Endothelial cell (in vitro differentiated cells): Measurements from ENCODE around the gene STIP1. TPM values are rescaled to one million over a fixed set of nuclear protein-coding genes. Genes with fewer than 3 reads are reported as not detected.
"Not testable (repeated sequence)": the region's sequence is repeated elsewhere in the genome, so short reads cannot be mapped to it uniquely, and the experiment has no call there.

Source experiments
- DNase-seq: peaks from one replicate; pipeline ENCODE4 v3.0.0; 2021; ENCODE audit warnings: low spot score
- H3K27ac Mint-ChIP-seq: one replicate; pipeline ENCODE4 v1.8.0; 2021; ENCODE audit warnings: mixed read lengths, inconsistent platforms; ENCODE audit not compliant: unreplicated experiment
- H3K27me3 Mint-ChIP-seq: one replicate; pipeline ENCODE4 v1.8.0; 2021; ENCODE audit warnings: mild to moderate bottlenecking, moderate library complexity, mixed read lengths, inconsistent platforms; ENCODE audit not compliant: unreplicated experiment
- H3K36me3 Mint-ChIP-seq: one replicate; pipeline ENCODE4 v1.8.0; 2021; ENCODE audit warnings: mild to moderate bottlenecking, low read depth, mixed read lengths, inconsistent platforms; ENCODE audit not compliant: unreplicated experiment
- H3K4me1 Mint-ChIP-seq: one replicate; pipeline ENCODE4 v1.8.0; 2021; ENCODE audit warnings: mild to moderate bottlenecking, mixed read lengths, inconsistent platforms; ENCODE audit not compliant: unreplicated experiment
- H3K4me3 Mint-ChIP-seq: one replicate; pipeline ENCODE4 v1.8.0; 2021; ENCODE audit warnings: mild to moderate bottlenecking, mixed read lengths, inconsistent platforms; ENCODE audit not compliant: unreplicated experiment
- H3K9me3 Mint-ChIP-seq: one replicate; pipeline ENCODE4 v1.8.0; 2021; ENCODE audit warnings: mixed read lengths, inconsistent platforms; ENCODE audit not compliant: unreplicated experiment
- total RNA-seq: library from RNA; stranded (reverse); fragmentation: NEBNext Ultra II Directional; extraction: Animal tissue kit (Norgen Biotek cat#: 25700); gene quantifications from one replicate; pipeline ENCODE4 v1.2.1, GENCODE V29; 2021; ENCODE audit not compliant: unreplicated experiment
- TF ChIP-seq, protein P1 (sequence below): fragments of 200-600 bp; sonication (generic); IDR thresholded peaks from one replicate; pipeline ENCODE4 v1.5.0; 2021; ENCODE audit warnings: antibody characterized with exemption; ENCODE audit not compliant: unreplicated experiment

STIP1 gene
- total RNA-seq, 1 donor from 2014 or later = 124 TPM

- no peak overlapping the region for H3K27ac Mint-ChIP-seq
- H3K27me3 Mint-ChIP-seq = peaks cover 6% of the 10 kb centered on the region
- no peaks in the 10 kb centered on the region for H3K36me3 Mint-ChIP-seq
- no peak overlapping the region for H3K4me3 Mint-ChIP-seq
- TF ChIP-seq, protein P1, sequence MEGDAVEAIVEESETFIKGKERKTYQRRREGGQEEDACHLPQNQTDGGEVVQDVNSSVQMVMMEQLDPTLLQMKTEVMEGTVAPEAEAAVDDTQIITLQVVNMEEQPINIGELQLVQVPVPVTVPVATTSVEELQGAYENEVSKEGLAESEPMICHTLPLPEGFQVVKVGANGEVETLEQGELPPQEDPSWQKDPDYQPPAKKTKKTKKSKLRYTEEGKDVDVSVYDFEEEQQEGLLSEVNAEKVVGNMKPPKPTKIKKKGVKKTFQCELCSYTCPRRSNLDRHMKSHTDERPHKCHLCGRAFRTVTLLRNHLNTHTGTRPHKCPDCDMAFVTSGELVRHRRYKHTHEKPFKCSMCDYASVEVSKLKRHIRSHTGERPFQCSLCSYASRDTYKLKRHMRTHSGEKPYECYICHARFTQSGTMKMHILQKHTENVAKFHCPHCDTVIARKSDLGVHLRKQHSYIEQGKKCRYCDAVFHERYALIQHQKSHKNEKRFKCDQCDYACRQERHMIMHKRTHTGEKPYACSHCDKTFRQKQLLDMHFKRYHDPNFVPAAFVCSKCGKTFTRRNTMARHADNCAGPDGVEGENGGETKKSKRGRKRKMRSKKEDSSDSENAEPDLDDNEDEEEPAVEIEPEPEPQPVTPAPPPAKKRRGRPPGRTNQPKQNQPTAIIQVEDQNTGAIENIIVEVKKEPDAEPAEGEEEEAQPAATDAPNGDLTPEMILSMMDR = no peak
- H3K9me3 Mint-ChIP-seq = no peaks in the 10 kb centered on the region
- no peaks in the 10 kb centered on the region for H3K4me1 Mint-ChIP-seq
- no peak for DNase-seq
These were observed 24.9 kb upstream of the STIP1 start for GRCh38 chr11:64161037-64161436.

- not testable (repeated sequence) for H3K4me1 Mint-ChIP-seq, DNase-seq, H3K4me3 Mint-ChIP-seq, H3K27ac Mint-ChIP-seq, H3K9me3 Mint-ChIP-seq, H3K27me3 Mint-ChIP-seq, H3K36me3 Mint-ChIP-seq
These were observed 23.2 kb upstream of the STIP1 start for GRCh38 chr11:64162769-64163168.

GRCh38 chr11:64163951-64164350 lies 22.0 kb upstream of the STIP1 start:
- no peak for DNase-seq
- Mint-ChIP-seq H3K9me3 (no peaks in the 10 kb centered on the region), H3K4me3 (no peak overlapping the region), H3K36me3 (no peaks in the 10 kb centered on the region), H3K27me3 (peaks cover 8% of the 10 kb centered on the region), H3K4me1 (no peaks in the 10 kb centered on the region), H3K27ac (no peak overlapping the region)
- TF ChIP-seq, protein P1 = no peak

GRCh38 chr11:64164392-64165312 lies 21.3 kb upstream of the STIP1 start:
- Mint-ChIP-seq H3K27me3 (peaks cover 8% of the 10 kb centered on the region), H3K27ac (no peak overlapping the region), H3K36me3 (no peaks in the 10 kb centered on the region), H3K4me1 (no peaks in the 10 kb centered on the region), H3K4me3 (peak overlapping the region; percentile 65), H3K9me3 (no peaks in the 10 kb centered on the region)
- DNase-seq = no peak
- TF ChIP-seq, protein P1 = no peak

DNA sequence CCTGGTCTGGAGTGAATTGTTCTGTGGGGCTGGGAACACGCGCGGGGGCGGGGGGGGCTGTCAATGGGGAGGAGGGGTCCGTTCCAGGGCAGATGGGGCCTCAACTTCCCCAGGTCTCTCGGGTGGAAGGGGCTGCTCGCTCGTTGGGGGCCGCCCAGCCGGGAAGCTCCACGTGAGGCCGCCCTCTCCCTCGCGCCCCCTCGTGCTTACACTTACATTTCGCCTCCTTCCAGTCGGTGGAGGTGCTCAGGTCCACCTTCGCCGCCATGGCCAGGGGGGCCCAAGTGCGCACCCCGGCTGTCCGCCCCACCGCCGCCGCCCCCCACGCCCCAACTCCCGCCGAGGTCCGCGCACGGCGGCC lies 20.5 kb upstream of the STIP1 start:
- Mint-ChIP-seq H3K36me3 (no peaks in the 10 kb centered on the region), H3K4me1 (no peaks in the 10 kb centered on the region), H3K9me3 (no peaks in the 10 kb centered on the region), H3K4me3 (no peak overlapping the region), H3K27ac (no peak overlapping the region), H3K27me3 (peaks cover 8% of the 10 kb centered on the region)
- TF ChIP-seq, protein P1 = no peak
- DNase-seq = peak; percentile 34
